ENCODE results near the gene DUSP7.

DUSP7 gene

GRCh38 chr3:52029053-52029452 is 27.3 kb downstream of the DUSP7 start:
- DNase-seq (ENCODE audit: low read depth in 2 of 2) = no peak

- no peak for DNase-seq (ENCODE audit: low read depth in 2 of 2)
These were observed 27.8 kb downstream of the DUSP7 start for GRCh38 chr3:52028572-52028971.

GRCh38 chr3:52026041-52026440 is 30.3 kb downstream of the DUSP7 start:
- no peak for DNase-seq (ENCODE audit: low read depth in 2 of 2)

GRCh38 chr3:52025453-52025852 is 30.9 kb downstream of the DUSP7 start:
- DNase-seq (ENCODE audit: low read depth in 2 of 2) = no peak

- DNase-seq (ENCODE audit: low read depth in 2 of 2) = no peak
These were observed 31.5 kb downstream of the DUSP7 start for GRCh38 chr3:52024765-52025452.

- no peak for DNase-seq (ENCODE audit: low read depth in 2 of 2)
These were observed 32.3 kb downstream of the DUSP7 start for GRCh38 chr3:52023860-52024764.

- DNase-seq (ENCODE audit: low read depth in 2 of 2) = no peak
These were observed 33.1 kb downstream of the DUSP7 start for GRCh38 chr3:52023101-52023770.

- DNase-seq (ENCODE audit: low read depth in 2 of 2) = no peak
These were observed 33.9 kb downstream of the DUSP7 start for GRCh38 chr3:52022323-52023100.

- no peak for DNase-seq (ENCODE audit: low read depth in 2 of 2)
These were observed 34.7 kb downstream of the DUSP7 start for GRCh38 chr3:52021489-52022268.

- no peak for DNase-seq (ENCODE audit: low read depth in 2 of 2)
These were observed 35.6 kb downstream of the DUSP7 start for GRCh38 chr3:52020796-52021195.

- no peak for DNase-seq (ENCODE audit: low read depth in 2 of 2)
These were observed 36.9 kb downstream of the DUSP7 start for GRCh38 chr3:52019352-52020080.

- DNase-seq (ENCODE audit: low read depth in 2 of 2) = no peak
These were observed 37.9 kb downstream of the DUSP7 start for GRCh38 chr3:52018319-52019000.

GRCh38 chr3:52017586-52017985 is 38.8 kb downstream of the DUSP7 start:
- DNase-seq (ENCODE audit: low read depth in 2 of 2) = no peak

GRCh38 chr3:52015438-52016228 is 40.7 kb downstream of the DUSP7 start:
- no peak for DNase-seq (ENCODE audit: low read depth in 2 of 2)

- no peak for DNase-seq (ENCODE audit: low read depth in 2 of 2)
These were observed 41.8 kb downstream of the DUSP7 start for GRCh38 chr3:52014613-52015012.

- DNase-seq (ENCODE audit: low read depth in 2 of 2) = no peak
These were observed 42.4 kb downstream of the DUSP7 start for GRCh38 chr3:52013802-52014598.

- no peak for DNase-seq (ENCODE audit: low read depth in 2 of 2)
These were observed 43.7 kb downstream of the DUSP7 start for GRCh38 chr3:52012699-52013098.

- no peak for DNase-seq (ENCODE audit: low read depth in 2 of 2)
These were observed 45.9 kb downstream of the DUSP7 start for GRCh38 chr3:52010431-52010830.
